ENCODE results near the gene GALR3.

DNA sequence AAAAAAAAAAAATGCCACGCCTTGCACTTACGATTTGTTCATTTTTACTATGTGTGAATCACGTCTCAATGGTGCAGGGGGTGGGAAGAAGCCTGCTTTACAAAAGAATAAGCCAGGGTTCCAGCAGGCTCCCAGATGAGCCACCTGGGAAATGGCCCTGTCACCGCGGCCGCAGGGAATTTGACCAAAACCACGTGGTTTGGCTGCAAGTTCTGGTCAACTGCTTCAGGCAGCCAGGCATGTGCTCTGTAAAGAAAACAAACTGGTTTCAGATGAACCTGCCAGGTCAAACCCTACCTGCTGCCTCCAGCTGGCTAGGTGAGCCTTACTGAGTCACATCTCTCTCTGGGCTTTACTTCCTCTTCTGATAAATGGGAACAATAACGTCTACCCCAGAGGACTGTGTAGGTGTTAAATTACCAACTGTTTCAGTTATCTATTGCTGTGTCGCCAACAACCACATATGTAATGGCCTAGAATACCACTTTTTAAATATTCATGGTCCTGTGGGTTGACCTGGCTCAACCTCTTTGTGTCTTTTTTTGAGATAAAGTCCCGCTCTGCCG lies 46.0 kb upstream of the GALR3 start:
- TF ChIP-seq, protein P1, sequence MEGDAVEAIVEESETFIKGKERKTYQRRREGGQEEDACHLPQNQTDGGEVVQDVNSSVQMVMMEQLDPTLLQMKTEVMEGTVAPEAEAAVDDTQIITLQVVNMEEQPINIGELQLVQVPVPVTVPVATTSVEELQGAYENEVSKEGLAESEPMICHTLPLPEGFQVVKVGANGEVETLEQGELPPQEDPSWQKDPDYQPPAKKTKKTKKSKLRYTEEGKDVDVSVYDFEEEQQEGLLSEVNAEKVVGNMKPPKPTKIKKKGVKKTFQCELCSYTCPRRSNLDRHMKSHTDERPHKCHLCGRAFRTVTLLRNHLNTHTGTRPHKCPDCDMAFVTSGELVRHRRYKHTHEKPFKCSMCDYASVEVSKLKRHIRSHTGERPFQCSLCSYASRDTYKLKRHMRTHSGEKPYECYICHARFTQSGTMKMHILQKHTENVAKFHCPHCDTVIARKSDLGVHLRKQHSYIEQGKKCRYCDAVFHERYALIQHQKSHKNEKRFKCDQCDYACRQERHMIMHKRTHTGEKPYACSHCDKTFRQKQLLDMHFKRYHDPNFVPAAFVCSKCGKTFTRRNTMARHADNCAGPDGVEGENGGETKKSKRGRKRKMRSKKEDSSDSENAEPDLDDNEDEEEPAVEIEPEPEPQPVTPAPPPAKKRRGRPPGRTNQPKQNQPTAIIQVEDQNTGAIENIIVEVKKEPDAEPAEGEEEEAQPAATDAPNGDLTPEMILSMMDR (IDR thresholded peaks at IDR 0.05; ENCODE audit: insufficient read depth, low read length), result no peak
- TF ChIP-seq POLR2AphosphoS5 (IDR thresholded peaks at IDR 0.05; ENCODE audit: low read depth) (no peak), GABPA (IDR thresholded peaks at IDR 0.05; ENCODE audit: low read depth) (no peak), SPI1 (IDR thresholded peaks at IDR 0.05; ENCODE audit: borderline replicate concordance, low read depth) (no peak)
- TF ChIP-seq, protein P2, sequence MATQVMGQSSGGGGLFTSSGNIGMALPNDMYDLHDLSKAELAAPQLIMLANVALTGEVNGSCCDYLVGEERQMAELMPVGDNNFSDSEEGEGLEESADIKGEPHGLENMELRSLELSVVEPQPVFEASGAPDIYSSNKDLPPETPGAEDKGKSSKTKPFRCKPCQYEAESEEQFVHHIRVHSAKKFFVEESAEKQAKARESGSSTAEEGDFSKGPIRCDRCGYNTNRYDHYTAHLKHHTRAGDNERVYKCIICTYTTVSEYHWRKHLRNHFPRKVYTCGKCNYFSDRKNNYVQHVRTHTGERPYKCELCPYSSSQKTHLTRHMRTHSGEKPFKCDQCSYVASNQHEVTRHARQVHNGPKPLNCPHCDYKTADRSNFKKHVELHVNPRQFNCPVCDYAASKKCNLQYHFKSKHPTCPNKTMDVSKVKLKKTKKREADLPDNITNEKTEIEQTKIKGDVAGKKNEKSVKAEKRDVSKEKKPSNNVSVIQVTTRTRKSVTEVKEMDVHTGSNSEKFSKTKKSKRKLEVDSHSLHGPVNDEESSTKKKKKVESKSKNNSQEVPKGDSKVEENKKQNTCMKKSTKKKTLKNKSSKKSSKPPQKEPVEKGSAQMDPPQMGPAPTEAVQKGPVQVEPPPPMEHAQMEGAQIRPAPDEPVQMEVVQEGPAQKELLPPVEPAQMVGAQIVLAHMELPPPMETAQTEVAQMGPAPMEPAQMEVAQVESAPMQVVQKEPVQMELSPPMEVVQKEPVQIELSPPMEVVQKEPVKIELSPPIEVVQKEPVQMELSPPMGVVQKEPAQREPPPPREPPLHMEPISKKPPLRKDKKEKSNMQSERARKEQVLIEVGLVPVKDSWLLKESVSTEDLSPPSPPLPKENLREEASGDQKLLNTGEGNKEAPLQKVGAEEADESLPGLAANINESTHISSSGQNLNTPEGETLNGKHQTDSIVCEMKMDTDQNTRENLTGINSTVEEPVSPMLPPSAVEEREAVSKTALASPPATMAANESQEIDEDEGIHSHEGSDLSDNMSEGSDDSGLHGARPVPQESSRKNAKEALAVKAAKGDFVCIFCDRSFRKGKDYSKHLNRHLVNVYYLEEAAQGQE (IDR thresholded peaks at IDR 0.05; ENCODE audit: insufficient replicate concordance, low read depth), result no peak

Data from HL-60 (cell line).